K562 (cell line): ENCODE data around the gene OR52A5. TPM values are rescaled to one million over a fixed set of nuclear protein-coding genes. Genes with fewer than 3 reads are reported as not detected.

Experiments used
- CEBPG ChIP-seq, 3 experiments: fragments of 200-800 bp in 1 of 3; sonication (Bioruptor generic) in 1 of 3; sonication (generic) in 1 of 3; formaldehyde crosslinking in 1 of 3; IDR thresholded peaks in 2 of 3; conservative IDR thresholded peaks in 1 of 3; 2 replicates each; pipeline versions ENCODE4 v1.6.1 to v1.8.0; 2016 to 2022; ENCODE audit warnings: missing compliant biosample characterization in 2 of 3, missing genetic modification characterization in 2 of 3, mild to moderate bottlenecking in 1 of 3, missing genetic modification reagents in 1 of 3
- KLF13 ChIP-seq: fragments of 450-650 bp; IDR thresholded peaks from 2 replicates; pipeline ENCODE4 v1.6.1; 2016; ENCODE audit warnings: missing genetic modification characterization, low read depth, mild to moderate bottlenecking, missing compliant biosample characterization, moderate library complexity, borderline replicate concordance
- REST ChIP-seq, 2 experiments: fragments of 450-650 bp; formaldehyde crosslinking in 1 of 2; IDR thresholded peaks; 2 replicates each; pipeline versions ENCODE4 v1.4.0 to v1.6.1; 2014 to 2020; ENCODE audit warnings: mild to moderate bottlenecking in 2 of 2, borderline replicate concordance in 1 of 2, low read depth in 1 of 2
- ZFP30 ChIP-seq: fragments of 250-450 bp; sonication (Bioruptor Pico); IDR thresholded peaks from 2 replicates; pipeline ENCODE4 v1.8.0; 2022; ENCODE audit warnings: moderate library complexity, mild to moderate bottlenecking, inconsistent platforms, borderline replicate concordance
- ZNF23 ChIP-seq: fragments of 250-450 bp; sonication (Bioruptor Pico); IDR thresholded peaks from 2 replicates; pipeline ENCODE4 v1.4.0; 2020; ENCODE audit warnings: mild to moderate bottlenecking
- ZNF24 ChIP-seq: fragments of 450-650 bp; IDR thresholded peaks from 2 replicates; pipeline ENCODE4 v1.6.1; 2016
- ZNF318 ChIP-seq, 2 experiments: fragments of 450-650 bp; IDR thresholded peaks; 2 replicates each; pipeline ENCODE4 v1.6.1; 2016; ENCODE audit warnings: mild to moderate bottlenecking in 2 of 2, borderline replicate concordance in 1 of 2, low read depth in 1 of 2, moderate library complexity in 1 of 2
- polyA plus RNA-seq, 8 experiments: library from polyadenylated mRNA; depleted of rRNA in 4 of 8; stranded (reverse) in 5 of 8; unstranded in 3 of 8; fragments of >200 nt; fragmentation: Nextera tagmentation in 2 of 8; fragmentation: Illumina TruSeq in 1 of 8; extraction: Ambion mirVana in 2 of 8; extraction: Trizol in 1 of 8; gene quantifications; 2 replicates each; pipeline versions ENCODE4 v1.2.1 to v1.2.3, GENCODE V29; 2011 to 2014; ENCODE audit warnings: inconsistent platforms in 1 of 8, missing spikeins in 1 of 8
- total RNA-seq, 7 experiments: library from RNA; depleted of rRNA in 6 of 7; stranded (reverse); fragments of >200 nt in 6 of 7; fragmentation: Illumina TruSeq in 2 of 7; extraction: Trizol in 2 of 7; gene quantifications; 2 replicates each; pipeline versions ENCODE4 v1.2.1 to v1.2.3, GENCODE V29; 2011 to 2021; ENCODE audit warnings: low replicate concordance in 1 of 7

The OR52A5 gene
- total and polyA plus RNA-seq, 9 of the 15 experiments (the other 6 are each of a cell fraction or from before 2014, with no cell fraction given), result 0.04 to 1.1 (median 0.94) TPM; not detected in 6

- TF ChIP-seq ZNF318 (IDR thresholded peaks at IDR 0.05; ENCODE audit: borderline replicate concordance in 1 of 2, low read depth in 1 of 2) (no peak), REST (IDR thresholded peaks at IDR 0.05; ENCODE audit: borderline replicate concordance) (no peak), REST (CRISPR knock-in tag; IDR thresholded peaks at IDR 0.05; ENCODE audit: low read depth) (no peak), CEBPG (CRISPR knock-in tag; IDR thresholded peaks at IDR 0.05) (no peak), CEBPG (tag; conservative IDR thresholded peaks at IDR 0.05 in 1 of 2, IDR thresholded peaks at IDR 0.05 in 1 of 2) (no peak; a peak in 1 of 4 replicates), ZNF24 (no peak), KLF13 (tag) (no peak), ZFP30 (CRISPR knock-in tag) (peak; percentile 53; the same call in 1 of the 2 replicates), ZNF23 (CRISPR knock-in tag) (no peak)
These were observed 6.4 kb downstream of the OR52A5 start (continued) for GRCh38 chr11:5131584-5132335.
